ENCODE measurements around the gene MSI2. TPM values are rescaled to one million over a fixed set of nuclear protein-coding genes. Genes with fewer than 3 reads are reported as not detected.

MSI2 gene
- total and polyA plus RNA-seq, 7 experiments from 2014 or later, result 3.3 to 169 (median 125) TPM

DNA sequence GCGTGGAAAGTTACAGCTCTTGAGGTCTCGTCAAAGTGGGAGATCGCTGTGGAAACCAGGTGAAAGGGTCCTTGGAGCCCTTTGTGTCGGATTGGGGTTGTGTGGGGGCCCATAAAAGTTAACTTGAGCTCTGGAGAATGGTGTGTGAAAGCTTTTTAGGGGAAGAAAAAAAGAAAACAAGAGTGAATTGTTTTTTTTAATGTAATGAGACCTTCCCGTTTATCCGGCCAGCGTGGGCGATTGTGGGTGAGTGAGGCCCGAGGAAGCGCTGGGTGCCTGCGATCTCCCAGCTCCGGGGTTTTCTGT is 150.6 kb downstream of the MSI2 start:
- CTCF ChIA-PET, result no interaction called here
- peaks cover 40 to 79% (median 54%) of the 10 kb centered on the region in 7 donors for H3K4me1 Mint-ChIP-seq

DNA sequence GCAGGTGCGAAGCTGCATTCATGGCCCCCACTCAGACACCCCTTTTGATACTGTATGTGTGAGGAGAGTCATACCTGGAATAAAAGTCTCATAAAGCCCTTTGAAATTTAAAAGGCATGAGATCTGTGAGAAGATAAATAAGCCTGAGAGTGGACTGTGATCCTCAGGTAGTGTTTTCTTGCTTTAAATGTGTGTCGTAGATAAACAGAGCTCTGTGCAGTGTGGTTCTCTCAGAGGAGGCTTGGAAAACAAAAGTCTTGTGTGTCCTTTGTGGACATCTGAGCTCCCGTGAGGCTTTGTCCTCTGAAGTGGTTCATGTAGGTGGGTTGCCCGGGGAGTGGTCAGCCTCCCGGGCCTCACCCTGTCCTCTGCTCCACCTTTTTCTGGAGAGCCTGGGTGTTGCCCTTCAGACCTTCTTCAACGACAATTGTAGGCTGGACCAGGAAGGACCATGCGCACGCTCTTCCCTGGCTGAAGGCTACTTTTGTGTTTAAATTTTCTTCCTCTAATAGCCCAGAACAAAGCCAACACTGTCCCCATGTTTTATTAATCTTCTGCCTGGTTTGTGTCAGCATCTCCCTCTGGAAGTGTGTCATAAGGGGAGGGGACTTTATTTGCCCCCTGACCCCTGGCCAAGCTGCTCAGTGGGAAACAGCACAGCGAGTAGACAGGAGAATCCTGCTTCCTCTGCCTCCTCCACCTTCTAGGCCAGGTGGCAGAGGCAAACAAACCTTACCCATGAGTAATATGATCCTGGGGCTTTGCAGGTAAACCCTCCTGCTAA is 151.2 kb downstream of the MSI2 start:
- Histone ChIP-seq H3K9me3 (ENCODE audit: control insufficient read depth in 2 of 3, low read length in 3 of 3) (no peaks in the 10 kb centered on the region), H3K36me3 (ENCODE audit: control insufficient read depth in 2 of 3, insufficient read depth in 3 of 3, low read length in 3 of 3) (peaks cover 0 to 12% (median 0%) of the 10 kb centered on the region in 3 experiments), H3K4me3 (ENCODE audit: low read length) (no peak overlapping the region), H3K27me3 (ENCODE audit: control insufficient read depth in 2 of 2, insufficient read depth in 2 of 2, low read length in 2 of 2) (no peaks in the 10 kb centered on the region), H3K4me1 (ENCODE audit: control insufficient read depth in 2 of 2, insufficient read depth in 2 of 2, low read length in 2 of 2) (peaks cover 0 to 17% of the 10 kb centered on the region in 2 donors), H3K27ac (ENCODE audit: low read depth, low read length) (peak overlapping the region; percentile 37)
- intact Hi-C loops (cut with micrococcal nuclease), result loop anchor here in 1 of 2 donors (5.0 kb wide), 1 partner anchor 150 kb away; the partner anchor contains the start of gene MSI2
- H3K27me3 Mint-ChIP-seq, result no peaks in the 10 kb centered on the region
- ChIA-PET CTCF (no interaction called here), POLR2A (no interaction called here)
- ATAC-seq (no peak), DNase-seq (no peak)
- peaks cover 3 to 35% (median 15%) of the 10 kb centered on the region in 5 donors for H3K36me3 Mint-ChIP-seq
- H3K9me3 Mint-ChIP-seq, result no peaks in the 10 kb centered on the region
- peak overlapping the region; percentile 39 to 79 (median 73) for H3K27ac Mint-ChIP-seq
- H3K4me1 Mint-ChIP-seq, result peaks cover 40 to 79% (median 54%) of the 10 kb centered on the region in 7 donors
- peak overlapping the region; percentile 2 to 64 (median 48) for H3K4me3 Mint-ChIP-seq

More for the DNA sequence above, 150.6 kb downstream of the MSI2 start:
- Histone ChIP-seq H3K4me1 (ENCODE audit: control insufficient read depth in 2 of 2, insufficient read depth in 2 of 2, low read length in 2 of 2) (peaks cover 0 to 17% of the 10 kb centered on the region in 2 donors), H3K4me3 (ENCODE audit: low read length) (no peak overlapping the region), H3K27ac (ENCODE audit: low read depth, low read length) (no peak overlapping the region), H3K27me3 (ENCODE audit: control insufficient read depth in 2 of 2, insufficient read depth in 2 of 2, low read length in 2 of 2) (no peaks in the 10 kb centered on the region), H3K9me3 (ENCODE audit: control insufficient read depth in 2 of 3, low read length in 3 of 3) (no peaks in the 10 kb centered on the region), H3K36me3 (ENCODE audit: control insufficient read depth in 2 of 3, insufficient read depth in 3 of 3, low read length in 3 of 3) (peaks cover 0 to 17% (median 0%) of the 10 kb centered on the region in 3 experiments)
- ATAC-seq (no peak), DNase-seq (no peak)
- Mint-ChIP-seq H3K27me3 (no peaks in the 10 kb centered on the region), H3K36me3 (peaks cover 3 to 38% (median 15%) of the 10 kb centered on the region in 5 donors), H3K4me3 (peak overlapping the region; percentile 2 to 64 (median 33)), H3K9me3 (no peaks in the 10 kb centered on the region), H3K27ac (peak overlapping the region in 7 of 9 donors; percentile 39 to 73 (median 61))
- intact Hi-C loops (cut with micrococcal nuclease), result loop anchor here in 1 of 2 donors (5.0 kb wide), 1 partner anchor 150 kb away; the partner anchor contains the start of gene MSI2
- POLR2A ChIA-PET, result no interaction called here

DNA sequence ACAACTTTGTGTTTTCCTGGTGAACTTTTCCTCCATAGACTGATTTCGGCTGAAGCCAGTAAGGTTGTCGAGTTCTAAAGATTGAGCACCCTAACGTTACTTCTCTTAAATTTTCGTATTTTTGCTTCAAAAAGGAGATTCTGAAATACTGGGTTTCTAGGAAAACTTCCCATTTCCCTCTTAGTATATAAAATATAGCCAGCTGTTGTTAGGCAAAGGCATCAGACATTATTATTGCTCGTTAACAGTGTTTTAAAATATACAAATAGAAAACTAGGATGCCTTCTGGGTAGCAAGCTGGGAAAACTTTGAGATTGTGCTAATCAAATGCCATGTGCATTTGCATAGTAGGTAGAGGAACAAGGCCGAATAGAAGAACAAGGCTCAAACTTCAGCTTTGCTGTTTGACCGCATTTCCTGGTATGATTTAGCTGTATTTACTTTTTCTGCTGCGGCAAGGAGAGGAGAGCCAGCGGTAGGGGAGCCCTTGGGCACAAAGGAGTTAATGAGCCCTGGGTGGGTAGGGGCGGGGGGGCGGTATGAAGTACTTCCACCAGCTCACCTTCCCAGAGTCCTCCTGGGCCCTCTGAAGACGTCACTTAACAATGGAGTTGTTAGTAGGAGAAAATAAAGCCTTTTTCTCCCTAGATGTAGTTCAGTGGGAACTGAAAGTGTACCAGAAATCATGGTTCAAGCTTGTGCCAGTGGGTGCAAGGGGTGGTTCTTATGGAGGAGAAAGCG is 151.9 kb downstream of the MSI2 start:
- peaks cover 0 to 6% (median 0%) of the 10 kb centered on the region in 3 experiments for H3K36me3 ChIP-seq (ENCODE audit: control insufficient read depth in 2 of 3, insufficient read depth in 3 of 3, low read length in 3 of 3)
- Mint-ChIP-seq H3K9me3 (no peaks in the 10 kb centered on the region), H3K36me3 (peaks cover 3 to 31% (median 9%) of the 10 kb centered on the region in 5 donors), H3K4me3 (peak overlapping the region; percentile 16 to 72 (median 54)), H3K27me3 (no peaks in the 10 kb centered on the region), H3K4me1 (peaks cover 38 to 78% (median 53%) of the 10 kb centered on the region in 7 donors), H3K27ac (peak overlapping the region; percentile 4 to 75 (median 50))
- CTCF ChIA-PET, result interaction anchor here (0.6 to 0.8 kb wide), 2 partner anchors 12 to 165 kb away, joined by 3 read pairs; no protein-coding TSS in a partner anchor
- intact Hi-C loops (cut with micrococcal nuclease), result loop anchor here in 1 of 2 donors (5.0 kb wide), 1 partner anchor 151 kb away; the partner anchor contains the start of gene MSI2
- ATAC-seq (peak; percentile 72), DNase-seq (peak in 6 of 9 donors; percentile 14 to 31 (median 27))
- H3K27ac ChIP-seq (ENCODE audit: low read depth, low read length), result peak overlapping the region; percentile 37
- no peaks in the 10 kb centered on the region for H3K9me3 ChIP-seq (ENCODE audit: control insufficient read depth in 2 of 3, low read length in 3 of 3)
- H3K27me3 ChIP-seq (ENCODE audit: control insufficient read depth in 2 of 2, insufficient read depth in 2 of 2, low read length in 2 of 2), result no peaks in the 10 kb centered on the region
- peaks cover 0 to 17% of the 10 kb centered on the region in 2 donors for H3K4me1 ChIP-seq (ENCODE audit: control insufficient read depth in 2 of 2, insufficient read depth in 2 of 2, low read length in 2 of 2)
- no peak overlapping the region for H3K4me3 ChIP-seq (ENCODE audit: low read length)
- POLR2A ChIA-PET, result no interaction called here

DNA sequence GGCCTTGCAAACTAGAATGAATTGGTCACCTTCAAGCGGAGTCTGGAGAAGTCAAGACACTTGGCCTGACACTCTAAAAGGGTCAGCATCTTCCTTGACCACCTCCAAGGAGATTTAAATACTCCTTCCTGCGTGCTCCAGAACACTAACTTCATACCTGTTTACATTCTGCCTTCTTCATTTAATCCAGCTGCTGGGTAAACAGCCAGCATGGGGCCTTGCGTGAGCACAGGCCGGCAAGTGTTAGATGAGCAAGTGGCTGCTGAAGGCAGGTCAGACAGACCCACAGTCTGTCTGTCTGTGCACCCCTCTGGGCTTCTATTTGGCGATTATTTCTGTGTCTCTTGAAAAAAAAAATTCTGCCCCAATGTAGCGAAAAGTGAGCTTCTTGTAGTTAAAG is 153.8 kb downstream of the MSI2 start:
- Histone ChIP-seq H3K9me3 (ENCODE audit: control insufficient read depth in 2 of 3, low read length in 3 of 3) (no peaks in the 10 kb centered on the region), H3K4me1 (ENCODE audit: control insufficient read depth in 2 of 2, insufficient read depth in 2 of 2, low read length in 2 of 2) (peaks cover 0 to 17% of the 10 kb centered on the region in 2 donors), H3K4me3 (ENCODE audit: low read length) (no peak overlapping the region), H3K27ac (ENCODE audit: low read depth, low read length) (no peak overlapping the region), H3K36me3 (ENCODE audit: control insufficient read depth in 2 of 3, insufficient read depth in 3 of 3, low read length in 3 of 3) (no peaks in the 10 kb centered on the region), H3K27me3 (ENCODE audit: control insufficient read depth in 2 of 2, insufficient read depth in 2 of 2, low read length in 2 of 2) (no peaks in the 10 kb centered on the region)
- Mint-ChIP-seq H3K4me1 (peaks cover 40 to 69% (median 55%) of the 10 kb centered on the region in 7 donors), H3K9me3 (no peaks in the 10 kb centered on the region), H3K36me3 (peaks cover 5 to 28% (median 8%) of the 10 kb centered on the region in 5 donors), H3K27me3 (no peaks in the 10 kb centered on the region), H3K27ac (peak overlapping the region in 2 of 9 donors; percentile 23 to 43), H3K4me3 (no peak overlapping the region)
- DNase-seq (no peak), ATAC-seq (no peak)
- CTCF ChIA-PET, result no interaction called here
- intact Hi-C loops (cut with micrococcal nuclease), result no loop called here
- POLR2A ChIA-PET, result no interaction called here

DNA sequence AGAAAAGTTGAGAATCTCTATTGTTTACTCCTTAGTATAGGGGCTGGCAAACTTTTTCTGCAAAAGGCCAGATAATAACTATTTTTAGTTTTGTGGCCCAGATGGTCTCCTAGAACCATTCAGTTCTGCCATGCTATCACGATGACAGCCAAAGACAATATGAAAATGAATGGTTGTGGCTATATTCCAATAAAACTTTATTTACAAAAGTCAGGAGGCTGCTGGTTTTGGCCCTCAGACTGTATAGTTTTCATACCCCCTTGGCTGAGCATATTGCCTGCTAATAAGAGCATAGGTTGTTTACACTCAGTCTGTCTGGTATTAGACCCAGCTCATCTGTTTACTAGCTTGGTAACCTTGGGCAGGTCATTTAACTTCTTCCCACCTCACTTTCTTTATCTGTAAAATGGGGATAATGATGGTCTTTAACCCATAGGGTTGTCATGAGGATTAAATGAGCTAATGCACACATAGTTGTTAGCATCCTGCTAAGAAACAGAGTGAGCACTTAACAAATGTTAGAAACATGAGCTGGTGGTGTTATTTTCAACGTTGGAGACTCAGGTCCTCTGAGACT is 156.3 kb downstream of the MSI2 start:
- no peak for ATAC-seq
- no peak overlapping the region for H3K27ac ChIP-seq (ENCODE audit: low read depth, low read length)
- Mint-ChIP-seq H3K27me3 (no peaks in the 10 kb centered on the region), H3K4me1 (peaks cover 28 to 54% (median 39%) of the 10 kb centered on the region in 7 donors), H3K36me3 (peaks cover 11 to 45% (median 15%) of the 10 kb centered on the region in 5 donors), H3K9me3 (peaks cover 0 to 3% (median 0%) of the 10 kb centered on the region in 11 donors), H3K4me3 (no peak overlapping the region), H3K27ac (no peak overlapping the region)
- intact Hi-C loops (cut with micrococcal nuclease), result no loop called here
- no peak for DNase-seq
- ChIA-PET POLR2A (no interaction called here), CTCF (no interaction called here)
- H3K36me3 ChIP-seq (ENCODE audit: control insufficient read depth in 2 of 3, insufficient read depth in 3 of 3, low read length in 3 of 3), result no peaks in the 10 kb centered on the region
- H3K9me3 ChIP-seq (ENCODE audit: control insufficient read depth in 2 of 3, low read length in 3 of 3), result no peaks in the 10 kb centered on the region
- H3K4me3 ChIP-seq (ENCODE audit: low read length), result no peak overlapping the region
- no peaks in the 10 kb centered on the region for H3K27me3 ChIP-seq (ENCODE audit: control insufficient read depth in 2 of 2, insufficient read depth in 2 of 2, low read length in 2 of 2)
- H3K4me1 ChIP-seq (ENCODE audit: control insufficient read depth in 2 of 2, insufficient read depth in 2 of 2, low read length in 2 of 2), result peaks cover 0 to 6% of the 10 kb centered on the region in 2 donors

DNA sequence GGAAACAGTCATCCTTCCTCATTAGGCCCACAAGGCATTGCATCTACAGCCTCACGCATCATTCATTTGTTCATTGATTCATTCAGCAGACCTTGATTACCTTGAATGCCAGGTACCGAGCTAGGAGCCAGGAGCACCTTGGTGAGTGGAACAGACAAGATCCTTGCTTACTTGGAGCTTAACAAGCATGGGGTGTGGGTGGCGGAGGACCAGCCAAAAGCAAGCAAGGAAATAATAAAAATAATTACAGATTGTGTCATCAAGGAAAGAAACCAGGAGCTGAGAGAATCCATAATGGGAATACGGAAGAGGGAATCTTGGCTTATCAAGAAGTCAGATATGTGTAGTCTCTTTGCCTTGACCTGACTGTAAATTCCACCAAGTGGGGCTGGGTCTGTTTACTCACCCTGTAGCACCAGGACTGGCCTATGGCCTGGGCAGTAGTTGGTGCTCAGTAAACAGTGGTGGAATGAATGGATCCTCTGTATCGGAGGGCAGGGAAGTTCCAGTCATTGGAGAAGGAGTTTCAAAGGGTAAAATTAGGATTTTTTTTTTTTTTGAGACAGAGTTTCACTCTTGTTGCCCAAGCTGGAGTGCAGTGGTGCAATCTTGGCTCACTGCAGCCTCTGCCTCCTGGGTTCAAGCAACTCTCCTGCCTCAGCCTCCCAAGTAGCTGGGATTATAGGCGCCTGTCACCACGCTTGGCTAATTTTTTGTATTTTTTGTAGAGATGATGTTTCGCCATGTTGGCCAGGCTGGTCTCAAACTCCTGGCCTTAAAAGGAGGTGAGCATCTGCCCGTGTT is 157.7 kb downstream of the MSI2 start:
- Histone ChIP-seq H3K9me3 (ENCODE audit: control insufficient read depth in 2 of 3, low read length in 3 of 3) (no peaks in the 10 kb centered on the region), H3K4me1 (ENCODE audit: control insufficient read depth in 2 of 2, insufficient read depth in 2 of 2, low read length in 2 of 2) (no peaks in the 10 kb centered on the region), H3K27ac (ENCODE audit: low read depth, low read length) (no peak overlapping the region), H3K27me3 (ENCODE audit: control insufficient read depth in 2 of 2, insufficient read depth in 2 of 2, low read length in 2 of 2) (no peaks in the 10 kb centered on the region), H3K36me3 (ENCODE audit: control insufficient read depth in 2 of 3, insufficient read depth in 3 of 3, low read length in 3 of 3) (no peaks in the 10 kb centered on the region), H3K4me3 (ENCODE audit: low read length) (no peak overlapping the region)
- H3K9me3 Mint-ChIP-seq, result peaks cover 0 to 3% (median 0%) of the 10 kb centered on the region in 11 donors
- peaks cover 16 to 45% (median 29%) of the 10 kb centered on the region in 7 donors for H3K4me1 Mint-ChIP-seq
- POLR2A ChIA-PET, result no interaction called here
- H3K27me3 Mint-ChIP-seq, result no peaks in the 10 kb centered on the region
- peak overlapping the region in 2 of 9 donors; percentile 20 to 52 for H3K27ac Mint-ChIP-seq
- no peak for DNase-seq
- no peak overlapping the region for H3K4me3 Mint-ChIP-seq
- H3K36me3 Mint-ChIP-seq, result peaks cover 11 to 49% (median 17%) of the 10 kb centered on the region in 5 donors
- no peak for ATAC-seq
- intact Hi-C loops (cut with micrococcal nuclease), result no loop called here
- CTCF ChIA-PET, result no interaction called here

All from naive thymus-derived CD4-positive, alpha-beta T cell (primary cell).